HL-60 (cell line): Measurements from ENCODE around the gene AKIRIN1.

ENCODE experiments used
- DNase-seq, 2 experiments: peaks; one replicate each; pipeline ENCODE4 v3.0.0-alpha.2; 2010 to 2020; ENCODE audit warnings: low read depth in 1 of 2, low spot score in 1 of 2
- H3K27ac ChIP-seq: fragments of 250-450 bp; sonication (Bioruptor Pico); replicated peaks from 2 replicates; pipeline ENCODE4 v1.5.1; 2020; ENCODE audit warnings: mild to moderate bottlenecking, moderate library complexity
- H3K27me3 ChIP-seq: fragments of 250-450 bp; sonication (Bioruptor Pico); 2 replicates; pipeline ENCODE4 v1.5.1; 2021; ENCODE audit warnings: mild to moderate bottlenecking, moderate library complexity; ENCODE audit not compliant: insufficient read depth, poor library complexity, severe bottlenecking
- H3K4me3 ChIP-seq: replicated peaks from 2 replicates; pipeline ENCODE4 v1.5.1; 2011; ENCODE audit warnings: mild to moderate bottlenecking, control low read depth, low read length; ENCODE audit not compliant: insufficient read depth
- CTCF ChIP-seq: IDR thresholded peaks from one replicate; pipeline ENCODE4 v1.5.1; 2011; ENCODE audit warnings: low read length, control low read depth, inconsistent platforms; ENCODE audit not compliant: insufficient read depth
- GABPA ChIP-seq: IDR thresholded peaks from 2 replicates; pipeline ENCODE4 v1.6.1; 2012; ENCODE audit warnings: low read depth
- POLR2AphosphoS5 ChIP-seq: IDR thresholded peaks from 2 replicates; pipeline ENCODE4 v1.6.1; 2012; ENCODE audit warnings: low read depth
- REST ChIP-seq: IDR thresholded peaks from 2 replicates; pipeline ENCODE4 v1.6.1; 2012; ENCODE audit warnings: low read depth; ENCODE audit not compliant: insufficient replicate concordance
- SPI1 ChIP-seq: IDR thresholded peaks from 2 replicates; pipeline ENCODE4 v1.6.1; 2012; ENCODE audit warnings: low read depth, mild to moderate bottlenecking, borderline replicate concordance

Gene AKIRIN1

GRCh38 chr1:38997034-38997900, 6.2 kb downstream of the AKIRIN1 start:
- no peak for DNase-seq
- TF ChIP-seq REST (no peak), GABPA (no peak), CTCF (no peak), POLR2AphosphoS5 (no peak), SPI1 (no peak)
- Histone ChIP-seq H3K27me3 (no peaks in the 10 kb centered on the region), H3K27ac (no peak overlapping the region), H3K4me3 (no peak overlapping the region)

- TF ChIP-seq CTCF (no peak), SPI1 (no peak), POLR2AphosphoS5 (no peak), GABPA (no peak), REST (no peak)
- no peak for DNase-seq
- Histone ChIP-seq H3K27me3 (no peaks in the 10 kb centered on the region), H3K27ac (no peak overlapping the region), H3K4me3 (no peak overlapping the region)
Observed at GRCh38 chr1:38997901-38998190, 6.8 kb downstream of the AKIRIN1 start.

- TF ChIP-seq CTCF (no peak), GABPA (no peak), SPI1 (no peak), POLR2AphosphoS5 (no peak), REST (no peak)
- no peak for DNase-seq
- H3K27ac ChIP-seq = no peak overlapping the region
Observed at GRCh38 chr1:39001516-39002421, 10.7 kb downstream of the AKIRIN1 start.

More at GRCh38 chr1:39001516-39002421, 10.7 kb downstream of the AKIRIN1 start:
- Histone ChIP-seq H3K27me3 (no peaks in the 10 kb centered on the region), H3K4me3 (no peak overlapping the region)
